ENCODE measurements around the gene ST6GAL1. TPM values are rescaled to one million over a fixed set of nuclear protein-coding genes. Genes with fewer than 3 reads are reported as not detected.

The ST6GAL1 gene, protein sequence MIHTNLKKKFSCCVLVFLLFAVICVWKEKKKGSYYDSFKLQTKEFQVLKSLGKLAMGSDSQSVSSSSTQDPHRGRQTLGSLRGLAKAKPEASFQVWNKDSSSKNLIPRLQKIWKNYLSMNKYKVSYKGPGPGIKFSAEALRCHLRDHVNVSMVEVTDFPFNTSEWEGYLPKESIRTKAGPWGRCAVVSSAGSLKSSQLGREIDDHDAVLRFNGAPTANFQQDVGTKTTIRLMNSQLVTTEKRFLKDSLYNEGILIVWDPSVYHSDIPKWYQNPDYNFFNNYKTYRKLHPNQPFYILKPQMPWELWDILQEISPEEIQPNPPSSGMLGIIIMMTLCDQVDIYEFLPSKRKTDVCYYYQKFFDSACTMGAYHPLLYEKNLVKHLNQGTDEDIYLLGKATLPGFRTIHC
- 40.9 and 63.4 TPM in 2 replicates for total RNA-seq

DNA sequence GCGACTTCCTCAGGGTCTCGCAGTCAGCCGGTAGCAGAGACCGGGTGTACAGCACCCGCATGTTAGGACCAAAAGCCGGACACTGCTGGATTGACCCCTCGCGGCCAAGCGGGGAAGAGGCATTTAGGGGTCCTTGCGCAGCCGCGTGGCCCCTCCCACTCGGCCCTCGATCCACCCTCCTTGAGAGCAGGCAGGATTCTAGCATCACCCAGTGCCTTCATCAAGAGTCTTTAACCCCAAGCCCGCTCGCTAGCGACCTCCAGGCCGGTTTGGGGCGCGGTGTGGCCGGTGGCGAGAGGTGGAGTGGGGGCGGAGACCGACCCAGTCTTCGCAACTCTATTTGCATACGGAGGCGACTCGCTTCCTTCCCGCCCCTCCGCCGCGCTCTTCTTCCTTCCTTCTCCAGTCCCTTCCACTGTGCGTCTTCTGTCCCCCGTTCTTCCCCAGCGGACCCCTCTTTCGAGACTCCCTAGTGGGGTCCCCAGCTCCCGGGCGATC, at the start of gene ST6GAL1:
Gene ST6GAL1, plus strand, starts transcription at position 384 of the 498 bp plus-strand sequence. CDS start 112,178 bp downstream, outside the sequence.

Other genes with a start within 250 kb of the ST6GAL1 start
- not detected in 2 replicates for gene KNG1, start 213.2 kb upstream of the ST6GAL1 start, total RNA-seq
- gene EIF4A2, start 146.9 kb upstream of the ST6GAL1 start, total RNA-seq: 464 and 869 TPM in 2 replicates
- 17.2 and 24.7 TPM in 2 replicates for gene RFC4, start 124.0 kb upstream of the ST6GAL1 start, total RNA-seq
- gene ADIPOQ, start 87.8 kb upstream of the ST6GAL1 start, total RNA-seq: under 0.01 TPM in 1 of 2 replicates, not detected in the other
- gene RPL39L, start 209.0 kb downstream of the ST6GAL1 start, total RNA-seq: 24.2 and 33.6 TPM in 2 replicates

All from endothelial cell of coronary artery (primary cell).